A673 (cell line): Measurements from ENCODE around the gene AHDC1. TPM values are rescaled to one million over a fixed set of nuclear protein-coding genes. Genes with fewer than 3 reads are reported as not detected.
A peak's percentile ranks its signal among the peaks of the same experiment; 100 is the strongest.

Experiments used
- BruUV-seq: library from RNA; stranded (reverse); fragments of 400-500 nt; replicated peaks from 2 replicates; lab custom pipeline; 2021; lab: Mats Ljungman, UMichigan
- CTCF ChIA-PET: fragments of 300-600 bp; sonication (Branson Sonifier 250); formaldehyde crosslinking; loops from one replicate; lab custom pipeline; 2022; ENCODE audit warnings: antibody characterized with exemption; lab: Charles Lee
- POLR2A ChIA-PET: fragments of 300-600 bp; sonication (Branson Sonifier 250); formaldehyde crosslinking; loops from one replicate; lab custom pipeline; 2022; ENCODE audit warnings: antibody characterized with exemption; ENCODE audit not compliant: low non-redundant PET; lab: Charles Lee
- DNase-seq: peaks from one replicate; pipeline ENCODE4 v3.0.0-alpha.2; 2015; ENCODE audit warnings: low spot score
- H3K27ac ChIP-seq: fragments of 200-600 bp; sonication (generic); 2 replicates; pipeline ENCODE4 v1.5.1; 2016; ENCODE audit warnings: mixed run types, low read depth, mild to moderate bottlenecking, mixed read lengths, antibody characterized with exemption, low read length; ENCODE audit not compliant: poor library complexity, severe bottlenecking
- H3K27me3 ChIP-seq: fragments of 200-600 bp; sonication (generic); replicated peaks from 2 replicates; pipeline ENCODE4 v1.6.1; 2017; ENCODE audit warnings: mixed run types, low read depth, mild to moderate bottlenecking, mixed read lengths, antibody characterized with exemption, low read length; ENCODE audit not compliant: insufficient read depth, poor library complexity
- H3K36me3 ChIP-seq: fragments of 200-600 bp; sonication (generic); 2 replicates; pipeline ENCODE4 v1.6.1; 2016; ENCODE audit warnings: mixed run types, mild to moderate bottlenecking, mixed read lengths, antibody characterized with exemption, low read length; ENCODE audit not compliant: insufficient read depth, poor library complexity, severe bottlenecking
- H3K4me1 ChIP-seq: fragments of 200-600 bp; sonication (generic); 2 replicates; pipeline ENCODE4 v1.6.1; 2017; ENCODE audit warnings: mixed run types, mild to moderate bottlenecking, mixed read lengths, antibody characterized with exemption, low read length; ENCODE audit not compliant: insufficient read depth, poor library complexity, severe bottlenecking
- H3K4me3 ChIP-seq: fragments of 200-600 bp; sonication (generic); 2 replicates; pipeline ENCODE4 v1.5.1; 2016; ENCODE audit warnings: low read depth, mixed run types, mild to moderate bottlenecking, mixed read lengths, low read length; ENCODE audit not compliant: poor library complexity, severe bottlenecking
- H3K9me3 ChIP-seq: fragments of 200-600 bp; sonication (generic); 2 replicates; pipeline ENCODE4 v1.6.1; 2016; ENCODE audit warnings: mixed run types, low read depth, mild to moderate bottlenecking, mixed read lengths, antibody characterized with exemption, low read length; ENCODE audit not compliant: poor library complexity, severe bottlenecking
- EZH2 ChIP-seq: fragments of 200-600 bp; sonication (generic); IDR thresholded peaks from 2 replicates; pipeline ENCODE4 v1.6.1; 2017; ENCODE audit warnings: borderline replicate concordance, low read depth, mild to moderate bottlenecking, mixed read lengths, antibody characterized with exemption, low read length; ENCODE audit not compliant: poor library complexity, severe bottlenecking
- intact Hi-C: fragments of 100-400 bp; cut with micrococcal nuclease; formaldehyde crosslinking; loops from one replicate; pipeline ENCODE4 v1.10.0; 2022; ENCODE audit not compliant: unreplicated experiment
- total RNA-seq: library from RNA; stranded (reverse); gene quantifications from 2 replicates; pipeline ENCODE4 v1.2.3, GENCODE V29; 2021
- TF ChIP-seq, protein P1 (sequence below): fragments of 300-800, 200-600 bp; sonication (generic); conservative IDR thresholded peaks from 2 replicates; pipeline ENCODE4 v1.5.1; 2017; ENCODE audit warnings: low read depth, mild to moderate bottlenecking, antibody characterized with exemption, low read length, moderate library complexity, mixed read lengths

AHDC1 gene
- total RNA-seq, 1 experiment from 2014 or later: 33.2 TPM

DNA sequence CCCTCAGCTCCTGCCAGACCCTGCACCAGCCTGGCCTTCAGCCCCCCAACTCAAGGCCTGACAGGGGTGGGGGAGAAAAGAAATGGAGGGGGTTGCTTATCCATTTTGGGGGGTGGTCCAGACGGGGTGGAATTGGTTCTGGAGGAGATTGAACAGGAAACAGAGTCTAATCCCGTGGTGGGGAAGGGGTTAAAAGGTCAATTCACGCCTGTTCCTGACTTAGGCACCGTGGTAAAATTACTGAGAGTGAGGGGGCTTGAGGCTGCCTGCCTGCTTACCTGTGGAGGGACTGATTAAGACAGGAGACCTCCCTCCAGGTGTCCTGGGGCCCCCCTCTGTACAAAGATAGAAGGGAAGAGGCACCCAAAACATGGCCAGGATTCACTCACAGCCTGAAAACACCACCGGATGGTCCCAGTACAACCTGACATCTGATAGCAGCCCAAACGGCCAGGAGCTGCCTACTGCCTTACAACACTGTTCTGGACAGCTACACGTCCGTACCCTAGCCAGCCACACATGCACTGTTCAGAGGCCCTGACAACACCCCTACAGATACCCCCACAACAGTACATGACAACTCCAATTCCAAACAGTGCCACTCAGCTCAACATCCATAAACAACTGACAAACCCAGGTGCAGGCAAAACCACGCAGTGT is 31.8 kb downstream of the AHDC1 start:
- H3K4me3 ChIP-seq: no peak overlapping the region

DNA sequence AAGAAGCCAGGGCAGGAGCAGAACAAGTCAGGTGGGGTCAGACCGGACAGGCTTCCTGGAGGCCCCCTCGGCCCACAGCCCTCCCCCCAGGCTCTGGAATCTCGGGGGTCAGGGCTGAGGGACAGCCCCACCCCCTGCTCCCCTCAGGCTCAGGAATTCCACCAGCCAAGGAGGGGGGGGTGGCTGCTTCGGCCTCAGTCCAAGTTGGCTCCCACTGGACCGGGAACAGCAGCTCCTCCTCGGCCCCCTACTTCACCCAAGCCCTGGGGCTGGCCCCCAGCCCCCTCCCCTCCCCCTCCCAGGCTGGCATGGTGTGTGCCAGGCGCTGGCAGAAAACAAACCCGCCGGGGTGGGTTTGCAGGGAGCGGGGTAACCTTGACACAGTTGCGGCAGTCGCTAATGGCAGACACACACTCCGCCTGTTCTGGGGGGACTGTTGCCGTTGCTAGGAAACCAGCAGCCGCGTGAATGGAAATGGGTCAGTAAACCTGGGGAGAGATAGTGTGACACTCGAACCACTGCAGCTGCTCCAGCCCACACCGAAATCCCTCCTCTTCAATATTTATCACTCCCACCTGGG is 32.4 kb downstream of the AHDC1 start:
- TF ChIP-seq EZH2: no peak
- TF ChIP-seq, protein P1, sequence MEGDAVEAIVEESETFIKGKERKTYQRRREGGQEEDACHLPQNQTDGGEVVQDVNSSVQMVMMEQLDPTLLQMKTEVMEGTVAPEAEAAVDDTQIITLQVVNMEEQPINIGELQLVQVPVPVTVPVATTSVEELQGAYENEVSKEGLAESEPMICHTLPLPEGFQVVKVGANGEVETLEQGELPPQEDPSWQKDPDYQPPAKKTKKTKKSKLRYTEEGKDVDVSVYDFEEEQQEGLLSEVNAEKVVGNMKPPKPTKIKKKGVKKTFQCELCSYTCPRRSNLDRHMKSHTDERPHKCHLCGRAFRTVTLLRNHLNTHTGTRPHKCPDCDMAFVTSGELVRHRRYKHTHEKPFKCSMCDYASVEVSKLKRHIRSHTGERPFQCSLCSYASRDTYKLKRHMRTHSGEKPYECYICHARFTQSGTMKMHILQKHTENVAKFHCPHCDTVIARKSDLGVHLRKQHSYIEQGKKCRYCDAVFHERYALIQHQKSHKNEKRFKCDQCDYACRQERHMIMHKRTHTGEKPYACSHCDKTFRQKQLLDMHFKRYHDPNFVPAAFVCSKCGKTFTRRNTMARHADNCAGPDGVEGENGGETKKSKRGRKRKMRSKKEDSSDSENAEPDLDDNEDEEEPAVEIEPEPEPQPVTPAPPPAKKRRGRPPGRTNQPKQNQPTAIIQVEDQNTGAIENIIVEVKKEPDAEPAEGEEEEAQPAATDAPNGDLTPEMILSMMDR: no peak
- Histone ChIP-seq H3K4me1 (peaks cover 61% of the 10 kb centered on the region), H3K27me3 (no peaks in the 10 kb centered on the region), H3K27ac (peak overlapping the region; percentile 53), H3K36me3 (no peaks in the 10 kb centered on the region), H3K9me3 (no peaks in the 10 kb centered on the region), H3K4me3 (no peak overlapping the region)
- BruUV-seq: no TSS peak
- CTCF ChIA-PET: interaction anchor here (0.7 kb wide), 1 partner anchor 905 kb away, joined by 8 read pairs; no protein-coding TSS in a partner anchor
- POLR2A ChIA-PET: no interaction called here
- intact Hi-C loops: no loop called here
- no peak for DNase-seq

More for the DNA sequence above, 31.8 kb downstream of the AHDC1 start:
- no peaks in the 10 kb centered on the region for H3K27me3 ChIP-seq
- CTCF ChIA-PET: interaction anchor here (0.7 kb wide), 1 partner anchor 906 kb away, joined by 8 read pairs; no protein-coding TSS in a partner anchor
- intact Hi-C loops: no loop called here
- H3K9me3 ChIP-seq: no peaks in the 10 kb centered on the region
- no peak for TF ChIP-seq EZH2
- TF ChIP-seq, protein P1: no peak
- no peaks in the 10 kb centered on the region for H3K36me3 ChIP-seq
- DNase-seq: no peak
- peak overlapping the region; percentile 3 for H3K27ac ChIP-seq
- peaks cover 62% of the 10 kb centered on the region for H3K4me1 ChIP-seq
- BruUV-seq: no TSS peak
- POLR2A ChIA-PET: no interaction called here

DNA sequence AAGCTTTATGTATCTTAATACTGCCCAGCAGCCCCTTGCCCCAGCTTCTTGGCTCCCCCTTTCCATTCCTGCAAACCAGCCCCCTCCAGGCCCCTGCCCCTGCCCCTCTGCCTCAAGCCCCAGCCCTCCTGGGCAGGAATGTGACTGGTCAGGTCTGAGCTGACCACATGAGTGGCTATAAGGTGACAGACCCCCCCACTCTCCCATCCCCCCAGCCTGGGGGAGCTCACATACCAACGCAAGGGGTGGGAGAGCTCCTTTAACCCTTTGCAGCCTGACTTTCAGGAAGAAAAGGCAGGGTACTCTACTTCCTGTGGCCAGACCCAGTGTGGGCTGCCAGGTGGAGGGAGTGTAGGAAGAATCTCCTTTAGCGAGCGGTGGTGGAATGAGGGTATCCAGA is 33.2 kb downstream of the AHDC1 start:
- Histone ChIP-seq H3K27me3 (no peaks in the 10 kb centered on the region), H3K36me3 (no peaks in the 10 kb centered on the region), H3K4me1 (peaks cover 58% of the 10 kb centered on the region), H3K9me3 (no peaks in the 10 kb centered on the region), H3K27ac (no peak overlapping the region), H3K4me3 (no peak overlapping the region)
- ChIA-PET CTCF (no interaction called here), POLR2A (no interaction called here)
- DNase-seq: no peak
- intact Hi-C loops: no loop called here
- no TSS peak for BruUV-seq
- TF ChIP-seq, protein P1: no peak
- TF ChIP-seq EZH2: no peak
